WI38 (cell line): ENCODE measurements around the gene KRT81.

Source experiments
- H3K4me3 ChIP-seq: 2 replicates; pipeline ENCODE4 v1.5.1; 2011; ENCODE audit warnings: low read depth, mild to moderate bottlenecking, control low read depth, low read length
- TF ChIP-seq, protein P1 (sequence below): IDR thresholded peaks from 2 replicates; pipeline ENCODE4 v1.5.1; 2012; ENCODE audit warnings: low read depth, mild to moderate bottlenecking, control low read depth, low read length

KRT81 gene

DNA sequence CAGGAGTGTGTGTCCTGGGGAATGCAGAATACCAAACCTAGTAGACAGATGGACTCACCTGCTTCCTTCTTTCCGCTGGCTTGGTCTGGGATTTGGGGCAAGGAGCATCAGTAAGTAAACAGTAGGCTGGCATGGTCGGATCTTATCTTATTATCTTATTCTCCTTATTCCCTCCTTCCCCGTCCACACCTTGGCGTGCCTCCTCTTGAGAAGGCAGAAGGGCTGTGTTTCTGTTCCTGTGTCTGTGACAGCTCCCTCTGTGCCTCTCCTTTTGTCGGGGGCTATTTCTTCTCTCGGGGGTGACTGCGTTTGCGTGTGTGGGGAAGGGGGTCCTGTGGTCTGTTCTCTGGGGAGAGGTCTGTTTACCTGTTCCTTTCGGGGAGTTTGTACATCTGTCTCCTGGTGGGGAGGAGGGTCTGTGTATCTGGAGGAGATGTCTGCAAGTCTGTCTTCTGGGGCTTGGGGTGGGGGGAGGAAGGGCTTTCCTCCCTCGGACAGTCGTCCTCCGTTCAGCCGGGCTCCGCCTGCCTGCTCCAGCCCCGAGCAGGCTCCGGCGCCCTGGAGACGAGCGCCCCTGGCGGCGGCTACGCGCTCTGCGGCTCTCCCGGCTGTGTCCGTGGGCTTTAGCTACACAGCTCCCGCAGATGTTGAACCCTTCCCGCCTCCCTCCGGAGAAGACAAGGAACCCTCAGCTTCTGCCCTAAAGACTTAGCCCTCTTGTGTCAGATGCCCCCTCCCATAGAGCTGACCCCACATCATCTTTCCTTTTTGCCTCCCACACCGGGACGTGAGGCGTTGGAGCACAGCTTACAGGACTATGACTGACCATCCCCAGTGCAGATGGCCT is 12.5 kb downstream of the KRT81 start:
- TF ChIP-seq, protein P1, sequence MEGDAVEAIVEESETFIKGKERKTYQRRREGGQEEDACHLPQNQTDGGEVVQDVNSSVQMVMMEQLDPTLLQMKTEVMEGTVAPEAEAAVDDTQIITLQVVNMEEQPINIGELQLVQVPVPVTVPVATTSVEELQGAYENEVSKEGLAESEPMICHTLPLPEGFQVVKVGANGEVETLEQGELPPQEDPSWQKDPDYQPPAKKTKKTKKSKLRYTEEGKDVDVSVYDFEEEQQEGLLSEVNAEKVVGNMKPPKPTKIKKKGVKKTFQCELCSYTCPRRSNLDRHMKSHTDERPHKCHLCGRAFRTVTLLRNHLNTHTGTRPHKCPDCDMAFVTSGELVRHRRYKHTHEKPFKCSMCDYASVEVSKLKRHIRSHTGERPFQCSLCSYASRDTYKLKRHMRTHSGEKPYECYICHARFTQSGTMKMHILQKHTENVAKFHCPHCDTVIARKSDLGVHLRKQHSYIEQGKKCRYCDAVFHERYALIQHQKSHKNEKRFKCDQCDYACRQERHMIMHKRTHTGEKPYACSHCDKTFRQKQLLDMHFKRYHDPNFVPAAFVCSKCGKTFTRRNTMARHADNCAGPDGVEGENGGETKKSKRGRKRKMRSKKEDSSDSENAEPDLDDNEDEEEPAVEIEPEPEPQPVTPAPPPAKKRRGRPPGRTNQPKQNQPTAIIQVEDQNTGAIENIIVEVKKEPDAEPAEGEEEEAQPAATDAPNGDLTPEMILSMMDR, result peak; percentile 96
- H3K4me3 ChIP-seq, result no peak overlapping the region

DNA sequence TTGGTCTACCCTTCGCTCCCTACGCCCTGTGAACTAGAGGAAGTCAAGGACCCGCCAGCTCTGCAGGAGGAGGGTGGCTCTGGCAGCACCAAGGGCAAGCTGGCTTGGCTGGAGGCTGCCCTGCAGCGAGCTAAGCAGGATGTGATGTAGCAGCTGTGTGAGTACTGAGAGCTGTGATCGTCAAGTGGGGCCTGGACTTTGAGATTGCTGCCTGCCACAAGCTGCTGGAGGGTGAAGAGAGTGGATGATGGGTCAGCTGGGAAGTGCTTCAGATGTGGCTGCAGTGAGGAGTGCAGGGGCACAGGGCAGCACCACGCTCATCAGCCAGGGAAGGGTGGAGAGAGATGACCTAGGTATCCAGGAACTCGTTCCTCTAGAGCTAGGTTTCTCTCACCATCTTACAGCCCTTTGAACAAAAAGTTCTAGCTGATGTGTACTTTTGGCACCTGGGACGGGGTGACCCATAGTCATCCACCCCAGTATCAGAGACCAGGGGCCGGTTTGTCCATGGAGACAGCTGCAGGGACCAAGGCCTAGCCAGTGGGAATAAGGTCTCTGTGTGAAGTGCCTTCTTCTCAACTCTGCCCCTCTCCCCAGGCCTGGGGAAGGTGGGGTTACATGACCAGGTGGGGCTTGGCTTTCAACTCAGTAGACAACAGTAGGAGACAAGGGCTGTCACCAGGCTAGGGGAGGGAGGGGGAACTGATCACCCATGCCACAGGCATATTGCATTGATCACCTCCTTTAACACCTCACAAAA is 13.7 kb downstream of the KRT81 start:
- H3K4me3 ChIP-seq, result no peak overlapping the region
- TF ChIP-seq, protein P1, result no peak

DNA sequence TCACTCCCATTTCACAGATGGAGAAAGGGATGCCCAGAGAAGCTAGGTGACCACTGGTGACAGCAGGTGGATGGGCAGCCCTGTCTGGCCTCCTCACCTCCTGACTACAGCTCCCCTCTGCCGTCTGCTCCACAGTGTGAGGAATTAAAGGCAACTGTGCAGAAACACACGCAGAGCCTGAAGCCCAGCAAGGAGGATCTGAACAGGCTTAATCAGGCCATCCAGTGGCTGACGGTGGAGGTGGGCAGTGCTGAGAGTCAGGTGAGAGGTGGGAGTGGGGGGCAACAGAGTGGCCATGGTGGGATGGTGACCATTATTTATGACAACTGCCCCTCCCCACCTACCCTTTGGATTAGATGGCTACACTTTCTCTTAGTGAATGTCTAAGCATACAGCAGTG is 15.6 kb downstream of the KRT81 start:
- TF ChIP-seq, protein P1, result no peak
- H3K4me3 ChIP-seq, result no peak overlapping the region

DNA sequence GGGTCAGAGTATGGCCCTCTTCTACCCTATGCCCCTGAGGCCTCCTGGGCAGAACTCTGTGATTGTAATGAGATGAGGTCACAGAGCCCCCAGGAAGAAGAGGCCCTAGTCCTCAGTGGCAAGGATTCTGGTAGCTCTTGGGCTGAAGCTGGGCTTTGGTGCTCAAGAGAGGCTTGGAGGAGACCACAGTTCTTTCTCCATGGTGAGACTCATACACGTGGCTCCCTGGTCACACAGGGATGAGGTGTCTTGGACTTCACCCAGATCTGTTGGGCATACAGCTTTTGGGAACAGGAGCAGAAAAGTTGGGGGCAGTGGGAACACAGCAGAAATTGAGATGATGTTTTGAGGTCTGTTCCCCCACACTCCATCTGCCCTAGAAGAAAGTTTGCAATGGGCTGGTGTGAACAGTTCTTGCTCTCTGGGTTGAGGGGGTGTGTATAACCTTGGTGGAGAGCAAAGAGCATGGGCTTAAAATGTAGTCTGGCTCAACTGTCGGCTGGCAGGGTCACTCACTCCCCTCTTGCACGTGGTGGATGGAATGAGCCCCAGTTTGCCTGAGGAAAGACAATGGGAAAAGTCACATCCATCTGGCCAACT is 16.7 kb downstream of the KRT81 start, which contains the start of gene KRT86:
Gene KRT86 (plus strand): TSS at position 125 of the 600 bp plus-strand sequence. CDS start 27,272 bp downstream, outside the sequence.
- H3K4me3 ChIP-seq, result no peak within 1 kb of the TSS
- TF ChIP-seq, protein P1, result no peak

DNA sequence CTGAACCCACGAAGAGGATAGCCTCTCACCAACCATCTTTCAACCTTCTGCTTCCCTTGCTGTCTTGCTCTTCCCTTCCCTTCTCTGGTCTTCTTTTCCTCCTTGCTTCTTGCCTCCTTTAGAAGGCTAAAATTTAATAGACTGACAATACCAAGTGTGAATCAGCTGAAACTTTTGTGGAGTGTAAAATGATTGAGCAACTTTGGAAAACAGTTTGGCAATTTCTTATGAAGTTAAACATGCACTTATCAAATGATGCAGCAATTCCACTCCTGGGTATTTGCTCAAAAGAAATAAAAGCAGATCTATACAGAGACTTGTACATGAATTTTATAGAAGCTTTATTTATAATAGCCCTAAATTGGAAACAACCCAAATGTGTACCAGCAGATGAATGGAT is 20.2 kb downstream of the KRT81 start:
- TF ChIP-seq, protein P1, result no peak

DNA sequence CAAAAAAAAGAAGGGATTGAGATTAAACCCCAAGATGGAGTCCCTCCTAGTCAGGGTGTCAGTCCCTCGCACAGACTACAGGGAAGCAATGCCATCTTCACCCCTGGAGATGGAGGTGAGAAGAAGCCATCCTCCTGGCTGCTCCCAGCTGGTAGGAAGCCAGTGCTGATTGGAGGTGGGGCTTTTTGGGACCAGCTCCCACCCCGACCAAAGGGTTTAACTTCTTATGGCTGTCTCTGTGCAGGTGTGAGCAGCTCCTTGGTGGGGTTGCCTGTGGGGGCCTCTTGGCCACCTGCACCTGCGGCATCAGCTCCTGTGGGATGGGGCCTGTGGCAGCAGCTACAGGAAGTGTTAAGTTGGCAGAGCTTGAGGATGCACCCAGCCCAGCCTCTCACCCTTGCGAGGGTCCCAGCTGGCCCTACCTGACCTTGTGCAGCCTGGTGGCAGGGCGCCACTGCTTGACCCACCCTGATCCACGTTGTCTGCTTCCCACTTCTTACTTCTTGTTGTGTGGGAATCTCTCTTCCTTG is 20.7 kb downstream of the KRT81 start:
- no peak overlapping the region for H3K4me3 ChIP-seq
- TF ChIP-seq, protein P1, result no peak

More for the DNA sequence above, 20.2 kb downstream of the KRT81 start:
- H3K4me3 ChIP-seq, result no peak overlapping the region
